OCI-LY7 (cell line): Measurements from ENCODE around the gene SPATA33. TPM values are rescaled to one million over a fixed set of nuclear protein-coding genes. Genes with fewer than 3 reads are reported as not detected.

Source experiments
- BruUV-seq: library from RNA; stranded (reverse); fragments of 400-500 nt; replicated peaks from 2 replicates; lab custom pipeline; 2021; lab: Mats Ljungman, UMichigan
- CTCF ChIA-PET: fragments of 300-600 bp; sonication (Branson Sonifier 250); formaldehyde crosslinking; loops from one replicate; lab custom pipeline; 2022; ENCODE audit warnings: antibody characterized with exemption; ENCODE audit not compliant: unreplicated experiment; lab: Charles Lee
- POLR2A ChIA-PET: fragments of 300-600 bp; sonication (Branson Sonifier 250); formaldehyde crosslinking; loops from one replicate; lab custom pipeline; 2022; ENCODE audit warnings: antibody characterized with exemption; lab: Charles Lee
- DNase-seq: peaks from one replicate; pipeline ENCODE4 v3.0.0-alpha.2; 2015; ENCODE audit warnings: low spot score
- H2AFZ ChIP-seq: fragments of 200-600 bp; sonication (generic), shearing (Covaris generic); 2 replicates; pipeline ENCODE4 v1.6.1; 2014; ENCODE audit warnings: mild to moderate bottlenecking, antibody characterized with exemption, low read length, moderate library complexity
- H3K27ac ChIP-seq: fragments of 200-600 bp; sonication (generic); 2 replicates; pipeline ENCODE4 v1.5.1; 2014; ENCODE audit warnings: mixed run types, low read depth, mild to moderate bottlenecking, moderate library complexity, low read length, inconsistent platforms; ENCODE audit not compliant: poor library complexity, severe bottlenecking
- H3K36me3 ChIP-seq: fragments of 200-600 bp; sonication (generic); 2 replicates; pipeline ENCODE4 v1.6.1; 2014; ENCODE audit warnings: mild to moderate bottlenecking, antibody characterized with exemption, low read length, moderate library complexity, mixed read lengths; ENCODE audit not compliant: insufficient read depth
- H3K4me1 ChIP-seq: fragments of 200-600 bp; sonication (generic); 2 replicates; pipeline ENCODE4 v1.5.1; 2014; ENCODE audit warnings: mild to moderate bottlenecking, low read length; ENCODE audit not compliant: insufficient read depth, poor library complexity, severe bottlenecking
- H3K4me2 ChIP-seq: fragments of 200-600 bp; sonication (generic); 2 replicates; pipeline ENCODE4 v1.6.1; 2014; ENCODE audit warnings: mild to moderate bottlenecking, low read length
- H3K4me3 ChIP-seq: fragments of 200-600 bp; sonication (generic); 2 replicates; pipeline ENCODE4 v1.5.1; 2014; ENCODE audit warnings: mild to moderate bottlenecking, low read depth, low read length; ENCODE audit not compliant: poor library complexity, severe bottlenecking
- H3K79me2 ChIP-seq: fragments of 200-600 bp; sonication (generic); 2 replicates; pipeline ENCODE4 v1.6.1; 2016; ENCODE audit warnings: low read depth, mild to moderate bottlenecking, low read length, moderate library complexity, mixed read lengths; ENCODE audit not compliant: insufficient read depth
- H3K9me2 ChIP-seq: fragments of 200-600 bp; sonication (generic); 2 replicates; pipeline ENCODE4 v1.6.1; 2016; ENCODE audit warnings: mild to moderate bottlenecking, low read length, mixed read lengths; ENCODE audit not compliant: insufficient read depth
- H3K9me3 ChIP-seq: fragments of 200-600 bp; sonication (generic); 2 replicates; pipeline ENCODE4 v1.6.1; 2014; ENCODE audit warnings: mild to moderate bottlenecking, mixed run types, low read length, mixed read lengths
- H4K20me1 ChIP-seq: fragments of 200-600 bp; sonication (generic); 2 replicates; pipeline ENCODE4 v1.6.1; 2014; ENCODE audit warnings: mild to moderate bottlenecking, antibody characterized with exemption, low read length, moderate library complexity, mixed read lengths; ENCODE audit not compliant: insufficient read depth
- CTCF ChIP-seq: fragments of 200-600 bp; sonication (generic); conservative IDR thresholded peaks from 2 replicates; pipeline ENCODE4 v1.5.1; 2014; ENCODE audit warnings: mild to moderate bottlenecking, antibody characterized with exemption, low read length, moderate library complexity, mixed read lengths
- EZH2phosphoT487 ChIP-seq: fragments of 200-600 bp; sonication (generic); IDR thresholded peaks from 2 replicates; pipeline ENCODE4 v1.6.1; 2018; ENCODE audit warnings: low read depth, borderline replicate concordance, mild to moderate bottlenecking, mixed run types, antibody characterized with exemption, low read length, moderate library complexity, mixed read lengths
- intact Hi-C: fragments of 100-400 bp; cut with micrococcal nuclease; formaldehyde crosslinking; loops from one replicate; pipeline ENCODE4 v1.10.0; 2022; ENCODE audit not compliant: unreplicated experiment
- total RNA-seq, 2 experiments: library from RNA; depleted of rRNA in 1 of 2; stranded (reverse); fragments of >200 nt in 1 of 2; shearing (Covaris generic) in 1 of 2; gene quantifications; 2 replicates each; pipeline ENCODE4 v1.2.3, GENCODE V29; 2014 to 2022

Gene SPATA33
- total RNA-seq, 2 experiments from 2014 or later = 9.4 to 17.3 TPM

GRCh38 chr16:89621698-89622409 lies 35.8 kb upstream of the SPATA33 start:
- H3K36me3 ChIP-seq = no peaks in the 10 kb centered on the region
- no peak overlapping the region for H3K4me2 ChIP-seq
- TF ChIP-seq EZH2phosphoT487 (no peak), CTCF (no peak)
- intact Hi-C loops = no loop called here
- H3K9me2 ChIP-seq = no peaks in the 10 kb centered on the region
- H2AFZ ChIP-seq = no peak overlapping the region
- ChIA-PET CTCF (no interaction called here), POLR2A (interaction anchor here (0.7 kb wide), 1 partner anchor 15 kb away, joined by 3 read pairs; no protein-coding TSS in a partner anchor)
- no peaks in the 10 kb centered on the region for H3K9me3 ChIP-seq
- H3K4me3 ChIP-seq = no peak overlapping the region
- no peaks in the 10 kb centered on the region for H3K79me2 ChIP-seq
- H4K20me1 ChIP-seq = no peaks in the 10 kb centered on the region
- no peaks in the 10 kb centered on the region for H3K4me1 ChIP-seq
- no TSS peak for BruUV-seq
- no peak for DNase-seq
- no peak overlapping the region for H3K27ac ChIP-seq

GRCh38 chr16:89623511-89624261 lies 34.0 kb upstream of the SPATA33 start:
- intact Hi-C loops = no loop called here
- Histone ChIP-seq H3K4me1 (no peaks in the 10 kb centered on the region), H3K27ac (no peak overlapping the region), H3K36me3 (no peaks in the 10 kb centered on the region), H2AFZ (no peak overlapping the region), H3K4me2 (no peak overlapping the region), H3K79me2 (no peaks in the 10 kb centered on the region), H4K20me1 (no peaks in the 10 kb centered on the region), H3K9me3 (no peaks in the 10 kb centered on the region), H3K9me2 (no peaks in the 10 kb centered on the region), H3K4me3 (no peak overlapping the region)
- BruUV-seq = no TSS peak
- no peak for TF ChIP-seq CTCF
- no peak for TF ChIP-seq EZH2phosphoT487
- ChIA-PET POLR2A (no interaction called here), CTCF (no interaction called here)
- no peak for DNase-seq
